HL-60 (cell line): ENCODE results near the gene NVL.

ENCODE experiments used
- DNase-seq, 2 experiments: peaks; one replicate each; pipeline ENCODE4 v3.0.0-alpha.2; 2010 to 2020; ENCODE audit warnings: low read depth in 1 of 2, low spot score in 1 of 2
- H3K27ac ChIP-seq: fragments of 250-450 bp; sonication (Bioruptor Pico); replicated peaks from 2 replicates; pipeline ENCODE4 v1.5.1; 2020; ENCODE audit warnings: mild to moderate bottlenecking, moderate library complexity
- H3K27me3 ChIP-seq: fragments of 250-450 bp; sonication (Bioruptor Pico); 2 replicates; pipeline ENCODE4 v1.5.1; 2021; ENCODE audit warnings: mild to moderate bottlenecking, moderate library complexity; ENCODE audit not compliant: insufficient read depth, poor library complexity, severe bottlenecking
- H3K4me3 ChIP-seq: replicated peaks from 2 replicates; pipeline ENCODE4 v1.5.1; 2011; ENCODE audit warnings: mild to moderate bottlenecking, control low read depth, low read length; ENCODE audit not compliant: insufficient read depth
- CTCF ChIP-seq: IDR thresholded peaks from one replicate; pipeline ENCODE4 v1.5.1; 2011; ENCODE audit warnings: low read length, control low read depth, inconsistent platforms; ENCODE audit not compliant: insufficient read depth
- GABPA ChIP-seq: IDR thresholded peaks from 2 replicates; pipeline ENCODE4 v1.6.1; 2012; ENCODE audit warnings: low read depth
- POLR2AphosphoS5 ChIP-seq: IDR thresholded peaks from 2 replicates; pipeline ENCODE4 v1.6.1; 2012; ENCODE audit warnings: low read depth
- REST ChIP-seq: IDR thresholded peaks from 2 replicates; pipeline ENCODE4 v1.6.1; 2012; ENCODE audit warnings: low read depth; ENCODE audit not compliant: insufficient replicate concordance
- SPI1 ChIP-seq: IDR thresholded peaks from 2 replicates; pipeline ENCODE4 v1.6.1; 2012; ENCODE audit warnings: low read depth, mild to moderate bottlenecking, borderline replicate concordance

NVL gene

GRCh38 chr1:224274970-224275626 is 54.9 kb downstream of the NVL start:
- TF ChIP-seq CTCF (no peak), REST (no peak), POLR2AphosphoS5 (no peak), SPI1 (no peak)
- no peak for DNase-seq
- no peak overlapping the region for H3K27ac ChIP-seq
- no peaks in the 10 kb centered on the region for H3K27me3 ChIP-seq
- H3K4me3 ChIP-seq = no peak overlapping the region

GRCh38 chr1:224273641-224274040 is 56.3 kb downstream of the NVL start:
- no peak for DNase-seq
- no peak overlapping the region for H3K27ac ChIP-seq

More at GRCh38 chr1:224273641-224274040, 56.3 kb downstream of the NVL start:
- H3K4me3 ChIP-seq = no peak overlapping the region
- TF ChIP-seq GABPA (no peak), REST (no peak), POLR2AphosphoS5 (no peak), SPI1 (no peak), CTCF (no peak)
- H3K27me3 ChIP-seq = no peaks in the 10 kb centered on the region
